Osteoblast (primary cell): ENCODE data around the gene UCMA. TPM values are rescaled to one million over a fixed set of nuclear protein-coding genes. Genes with fewer than 3 reads are reported as not detected.

Experiments used
- DNase-seq: peaks from one replicate; pipeline ENCODE4 v3.0.0; 2011; ENCODE audit warnings: low spot score, mixed read lengths; ENCODE audit not compliant: insufficient read length; ENCODE audit errors: missing footprints
- H2AFZ ChIP-seq: 2 replicates; pipeline ENCODE4 v1.6.0; 2011; ENCODE audit warnings: mild to moderate bottlenecking, low read length
- H3K27ac ChIP-seq: 2 replicates; pipeline ENCODE4 v1.5.1; 2011; ENCODE audit warnings: mild to moderate bottlenecking, low read depth, low read length, moderate library complexity
- H3K27me3 ChIP-seq: 2 replicates; pipeline ENCODE4 v1.6.0; 2012; ENCODE audit warnings: mild to moderate bottlenecking, control low read depth, inconsistent platforms, low read length, moderate library complexity; ENCODE audit not compliant: insufficient read depth
- H3K36me3 ChIP-seq: 2 replicates; pipeline ENCODE4 v1.5.1; 2011; ENCODE audit warnings: mild to moderate bottlenecking, low read length, control low read depth, moderate library complexity; ENCODE audit not compliant: insufficient read depth
- H3K4me1 ChIP-seq: 2 replicates; pipeline ENCODE4 v1.5.1; 2011; ENCODE audit warnings: mild to moderate bottlenecking, low read length, control low read depth, moderate library complexity; ENCODE audit not compliant: insufficient read depth
- H3K4me2 ChIP-seq: 2 replicates; pipeline ENCODE4 v1.6.0; 2011; ENCODE audit warnings: mild to moderate bottlenecking, low read length; ENCODE audit not compliant: insufficient read depth
- H3K4me3 ChIP-seq: fragments of 200-600 bp; sonication (generic); 3 replicates; pipeline ENCODE4 v1.5.1; 2012; ENCODE audit warnings: mild to moderate bottlenecking, low read length, inconsistent platforms; ENCODE audit not compliant: insufficient read depth
- H3K79me2 ChIP-seq: 2 replicates; pipeline ENCODE4 v1.6.0; 2012; ENCODE audit warnings: mild to moderate bottlenecking, low read length, control low read depth, inconsistent platforms; ENCODE audit not compliant: insufficient read depth
- H3K9me3 ChIP-seq: 2 replicates; pipeline ENCODE4 v1.5.1; 2011; ENCODE audit warnings: low read depth, low read length, control low read depth
- H4K20me1 ChIP-seq: 2 replicates; pipeline ENCODE4 v1.6.0; 2012; ENCODE audit warnings: mild to moderate bottlenecking, low read length, control low read depth; ENCODE audit not compliant: insufficient read depth
- CTCF ChIP-seq: IDR thresholded peaks from 2 replicates; pipeline ENCODE4 v1.5.1; 2011; ENCODE audit warnings: mild to moderate bottlenecking, low read depth, low read length, moderate library complexity; ENCODE audit errors: extremely low read depth
- total RNA-seq: library from RNA; depleted of rRNA; stranded (reverse); fragments of >200 nt; gene quantifications from 2 replicates; pipeline ENCODE4 v1.2.3, GENCODE V29; 2012

The UCMA gene
- total RNA-seq, 1 donor = not detected

- Histone ChIP-seq H3K36me3 (no peaks in the 10 kb centered on the region), H3K27ac (no peak overlapping the region), H3K79me2 (no peaks in the 10 kb centered on the region), H3K4me1 (no peaks in the 10 kb centered on the region), H2AFZ (no peak overlapping the region), H3K27me3 (peaks cover 13% of the 10 kb centered on the region), H3K9me3 (no peaks in the 10 kb centered on the region), H3K4me3 (no peak overlapping the region), H3K4me2 (no peak overlapping the region), H4K20me1 (no peaks in the 10 kb centered on the region)
- DNase-seq = no peak
- no peak for TF ChIP-seq CTCF
Measured at GRCh38 chr10:13233358-13233757, 816 bp downstream of the UCMA start.

- no peak for DNase-seq
- no peaks in the 10 kb centered on the region for H3K9me3 ChIP-seq
- no peaks in the 10 kb centered on the region for H3K4me1 ChIP-seq
- no peaks in the 10 kb centered on the region for H3K36me3 ChIP-seq
- no peaks in the 10 kb centered on the region for H3K79me2 ChIP-seq
- H3K27me3 ChIP-seq = peaks cover 12% of the 10 kb centered on the region
- no peak overlapping the region for H3K4me2 ChIP-seq
- H3K4me3 ChIP-seq = no peak overlapping the region
- no peaks in the 10 kb centered on the region for H4K20me1 ChIP-seq
- H2AFZ ChIP-seq = no peak overlapping the region
- H3K27ac ChIP-seq = no peak overlapping the region
- TF ChIP-seq CTCF = no peak
Measured at GRCh38 chr10:13231808-13232207, 2.4 kb downstream of the UCMA start.

GRCh38 chr10:13231190-13231589, 3.0 kb downstream of the UCMA start:
- no peaks in the 10 kb centered on the region for H3K9me3 ChIP-seq
- no peaks in the 10 kb centered on the region for H3K4me1 ChIP-seq
- DNase-seq = no peak
- no peak overlapping the region for H3K4me2 ChIP-seq
- H4K20me1 ChIP-seq = no peaks in the 10 kb centered on the region
- H3K79me2 ChIP-seq = no peaks in the 10 kb centered on the region
- H3K4me3 ChIP-seq = no peak overlapping the region
- no peak overlapping the region for H2AFZ ChIP-seq
- no peak overlapping the region for H3K27ac ChIP-seq
- H3K36me3 ChIP-seq = no peaks in the 10 kb centered on the region
- peaks cover 12% of the 10 kb centered on the region for H3K27me3 ChIP-seq
- no peak for TF ChIP-seq CTCF

GRCh38 chr10:13227031-13227430, 7.1 kb downstream of the UCMA start:
- H3K4me3 ChIP-seq = no peak overlapping the region
- no peak overlapping the region for H2AFZ ChIP-seq
- no peak overlapping the region for H3K27ac ChIP-seq
- TF ChIP-seq CTCF = no peak
- H3K79me2 ChIP-seq = no peaks in the 10 kb centered on the region
- H3K36me3 ChIP-seq = no peaks in the 10 kb centered on the region
- no peak for DNase-seq
- no peak overlapping the region for H3K4me2 ChIP-seq
- H3K9me3 ChIP-seq = no peaks in the 10 kb centered on the region
- H3K27me3 ChIP-seq = no peaks in the 10 kb centered on the region
- no peaks in the 10 kb centered on the region for H3K4me1 ChIP-seq
- H4K20me1 ChIP-seq = no peaks in the 10 kb centered on the region
